ENCODE measurements around the gene RBM33. TPM values are rescaled to one million over a fixed set of nuclear protein-coding genes. Genes with fewer than 3 reads are reported as not detected.

The RBM33 gene
- total and polyA plus RNA-seq, 2 experiments from 2014 or later, result 51.1 to 53.5 TPM

DNA sequence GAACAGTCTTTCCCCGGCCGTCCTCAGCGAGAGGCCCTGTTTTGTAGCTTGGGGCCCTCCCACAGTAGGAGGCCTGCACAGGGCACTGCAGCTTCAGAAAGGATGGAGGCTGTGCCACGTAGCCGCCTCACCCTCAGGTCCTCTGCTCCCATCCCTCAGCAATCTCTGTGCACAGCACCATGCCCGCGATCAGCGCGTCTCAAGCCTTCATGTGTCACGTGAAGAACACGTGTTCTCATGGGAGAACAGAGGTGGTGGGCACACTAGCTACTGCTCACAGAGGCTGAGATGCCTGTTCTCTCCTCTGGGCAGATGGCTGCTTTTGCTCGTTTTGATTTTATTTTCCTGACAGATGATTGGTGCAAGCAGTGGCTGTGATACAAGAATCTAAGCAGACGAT lies 176.3 kb downstream of the RBM33 start:
- Histone ChIP-seq H3K27me3 (peaks cover 13% of the 10 kb centered on the region), H3K36me3 (no peaks in the 10 kb centered on the region), H3K27ac (no peak overlapping the region), H3K4me1 (ENCODE audit: low read depth) (no peaks in the 10 kb centered on the region), H3K9me3 (ENCODE audit: low read depth) (no peaks in the 10 kb centered on the region), H3K4me3 (no peak overlapping the region)
- DNase-seq (ENCODE audit: low read depth in 1 of 2, low spot score in 1 of 2), result no peak
- TF ChIP-seq, protein P1, sequence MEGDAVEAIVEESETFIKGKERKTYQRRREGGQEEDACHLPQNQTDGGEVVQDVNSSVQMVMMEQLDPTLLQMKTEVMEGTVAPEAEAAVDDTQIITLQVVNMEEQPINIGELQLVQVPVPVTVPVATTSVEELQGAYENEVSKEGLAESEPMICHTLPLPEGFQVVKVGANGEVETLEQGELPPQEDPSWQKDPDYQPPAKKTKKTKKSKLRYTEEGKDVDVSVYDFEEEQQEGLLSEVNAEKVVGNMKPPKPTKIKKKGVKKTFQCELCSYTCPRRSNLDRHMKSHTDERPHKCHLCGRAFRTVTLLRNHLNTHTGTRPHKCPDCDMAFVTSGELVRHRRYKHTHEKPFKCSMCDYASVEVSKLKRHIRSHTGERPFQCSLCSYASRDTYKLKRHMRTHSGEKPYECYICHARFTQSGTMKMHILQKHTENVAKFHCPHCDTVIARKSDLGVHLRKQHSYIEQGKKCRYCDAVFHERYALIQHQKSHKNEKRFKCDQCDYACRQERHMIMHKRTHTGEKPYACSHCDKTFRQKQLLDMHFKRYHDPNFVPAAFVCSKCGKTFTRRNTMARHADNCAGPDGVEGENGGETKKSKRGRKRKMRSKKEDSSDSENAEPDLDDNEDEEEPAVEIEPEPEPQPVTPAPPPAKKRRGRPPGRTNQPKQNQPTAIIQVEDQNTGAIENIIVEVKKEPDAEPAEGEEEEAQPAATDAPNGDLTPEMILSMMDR (IDR thresholded peaks at IDR 0.05; ENCODE audit: low read depth, low read length), result no peak

DNA sequence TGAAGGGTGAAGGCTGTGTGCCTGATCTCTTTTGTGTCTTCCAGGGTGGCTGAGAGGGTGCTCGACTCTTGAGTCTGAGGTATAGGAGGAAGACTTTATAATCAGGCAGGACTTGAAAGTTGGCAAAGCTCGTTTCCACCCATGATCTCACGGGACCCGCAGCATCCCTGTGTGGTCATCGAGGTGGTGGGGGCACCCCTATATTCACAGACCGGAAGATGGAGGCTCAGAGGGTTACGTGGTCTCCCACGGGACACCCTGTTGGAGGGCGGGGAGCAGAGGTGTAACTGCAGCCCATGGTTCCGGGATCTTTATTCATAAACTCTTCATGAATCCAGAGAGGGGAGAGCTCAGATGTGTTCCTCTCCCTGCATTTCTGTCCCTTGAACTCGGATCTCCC lies 177.4 kb downstream of the RBM33 start:
- no peak overlapping the region for H3K27ac ChIP-seq
- H3K4me3 ChIP-seq, result no peak overlapping the region
- no peaks in the 10 kb centered on the region for H3K36me3 ChIP-seq
- TF ChIP-seq, protein P1 (IDR thresholded peaks at IDR 0.05; ENCODE audit: low read depth, low read length), result no peak
- DNase-seq (ENCODE audit: low read depth in 1 of 2, low spot score in 1 of 2), result no peak
- no peaks in the 10 kb centered on the region for H3K9me3 ChIP-seq (ENCODE audit: low read depth)
- no peaks in the 10 kb centered on the region for H3K4me1 ChIP-seq (ENCODE audit: low read depth)
- H3K27me3 ChIP-seq, result peaks cover 2% of the 10 kb centered on the region

GRCh38 chr7:155824227-155824886 lies 179.9 kb downstream of the RBM33 start:
- H3K4me3 ChIP-seq, result no peak overlapping the region
- DNase-seq (ENCODE audit: low read depth in 1 of 2, low spot score in 1 of 2), result peak in 1 of 2 donors; percentile 27
- TF ChIP-seq, protein P1 (IDR thresholded peaks at IDR 0.05; ENCODE audit: low read depth, low read length), result no peak
- H3K27me3 ChIP-seq, result no peaks in the 10 kb centered on the region
- no peaks in the 10 kb centered on the region for H3K9me3 ChIP-seq (ENCODE audit: low read depth)
- H3K4me1 ChIP-seq (ENCODE audit: low read depth), result no peaks in the 10 kb centered on the region
- no peaks in the 10 kb centered on the region for H3K36me3 ChIP-seq
- H3K27ac ChIP-seq, result no peak overlapping the region

GRCh38 chr7:155825336-155825735 lies 180.9 kb downstream of the RBM33 start:
- no peaks in the 10 kb centered on the region for H3K9me3 ChIP-seq (ENCODE audit: low read depth)
- DNase-seq (ENCODE audit: low read depth in 1 of 2, low spot score in 1 of 2), result no peak
- H3K27me3 ChIP-seq, result no peaks in the 10 kb centered on the region
- no peak overlapping the region for H3K4me3 ChIP-seq
- H3K27ac ChIP-seq, result no peak overlapping the region
- no peaks in the 10 kb centered on the region for H3K4me1 ChIP-seq (ENCODE audit: low read depth)
- H3K36me3 ChIP-seq, result no peaks in the 10 kb centered on the region
- TF ChIP-seq, protein P1 (IDR thresholded peaks at IDR 0.05; ENCODE audit: low read depth, low read length), result no peak

- Histone ChIP-seq H3K9me3 (ENCODE audit: low read depth) (no peaks in the 10 kb centered on the region), H3K4me1 (ENCODE audit: low read depth) (no peaks in the 10 kb centered on the region), H3K4me3 (no peak overlapping the region), H3K36me3 (no peaks in the 10 kb centered on the region), H3K27me3 (no peaks in the 10 kb centered on the region), H3K27ac (no peak overlapping the region)
- DNase-seq (ENCODE audit: low read depth in 1 of 2, low spot score in 1 of 2), result no peak
- TF ChIP-seq, protein P1 (IDR thresholded peaks at IDR 0.05; ENCODE audit: low read depth, low read length), result no peak
These were observed 185.5 kb downstream of the RBM33 start for GRCh38 chr7:155829796-155830470.

Other genes with a start within 250 kb of the RBM33 start
- gene EN2, start 186.5 kb upstream of the RBM33 start, total RNA-seq, result not detected in 2 replicates
- gene EN2, start 186.5 kb upstream of the RBM33 start, polyA plus RNA-seq, result not detected in 2 replicates
- gene CNPY1, start 98.1 kb upstream of the RBM33 start, total RNA-seq, result 0.15 TPM in 1 of 2 replicates, not detected in the other
- not detected in 2 replicates for gene CNPY1, start 98.1 kb upstream of the RBM33 start, polyA plus RNA-seq
- not detected in 2 replicates for gene SHH, start 167.8 kb downstream of the RBM33 start, total RNA-seq
- gene SHH, start 167.8 kb downstream of the RBM33 start, polyA plus RNA-seq, result not detected in 2 replicates